ENCODE results near the gene ALCAM. TPM values are rescaled to one million over a fixed set of nuclear protein-coding genes. Genes with fewer than 3 reads are reported as not detected.

ALCAM gene
- total and polyA plus RNA-seq, 2 donors (not counting 3 experiments of a cell fraction or from before 2014, with no cell fraction given) = 46.3 to 118 TPM

GRCh38 chr3:105622169-105622568, 255.5 kb downstream of the ALCAM start:
- ChIA-PET CTCF (interaction anchor here (1.2 kb wide), 1 partner anchor 12 kb away, joined by 3 read pairs; no protein-coding TSS in a partner anchor), POLR2A (no interaction called here)
- no peak for DNase-seq (ENCODE audit: low read depth, low spot score)
- Histone ChIP-seq H3K36me3 (ENCODE audit: control insufficient read depth in 2 of 2, extremely low read depth in 1 of 2, insufficient read depth in 2 of 2, low read length in 2 of 2) (no peaks in the 10 kb centered on the region), H3K79me2 (ENCODE audit: control insufficient read depth, insufficient read depth, low read length) (no peaks in the 10 kb centered on the region), H3K4me3 (replicated peaks in 1 of 3; ENCODE audit: insufficient read depth in 1 of 3, low read depth in 1 of 3, low read length in 3 of 3) (no peak overlapping the region), H3K27me3 (ENCODE audit: control insufficient read depth in 2 of 2, insufficient read depth in 2 of 2, low read length in 2 of 2) (no peaks in the 10 kb centered on the region), H3K4me1 (ENCODE audit: control insufficient read depth, extremely low read depth, insufficient read depth, low read length) (no peaks in the 10 kb centered on the region), H4K20me1 (replicated peaks; ENCODE audit: control insufficient read depth, extremely low read depth, insufficient read depth, low read length) (no peaks in the 10 kb centered on the region), H2AFZ (ENCODE audit: low read depth, low read length) (no peak overlapping the region), H3K9me3 (replicated peaks; ENCODE audit: control insufficient read depth, insufficient read depth, low read length) (no peaks in the 10 kb centered on the region), H3K4me2 (ENCODE audit: insufficient read depth, low read length) (no peak overlapping the region), H3K9ac (replicated peaks; ENCODE audit: extremely low read depth, insufficient read depth, low read length) (no peak overlapping the region), H3K27ac (ENCODE audit: insufficient read depth, low read depth, low read length) (no peak overlapping the region), H3K9me1 (replicated peaks; ENCODE audit: control insufficient read depth, extremely low read depth, insufficient read depth, low read length) (no peaks in the 10 kb centered on the region)
- intact Hi-C loops (cut with micrococcal nuclease) = no loop called here
- no peak for FAIRE-seq
- TF ChIP-seq EZH2 (IDR thresholded peaks at IDR 0.05; ENCODE audit: borderline replicate concordance, low read depth, low read length, severe bottlenecking) (no peak), CTCF (IDR thresholded peaks at IDR 0.05; ENCODE audit: extremely low read depth in 1 of 2, insufficient read depth in 1 of 2, low read depth in 1 of 2, low read length in 2 of 2) (no peak), GATA2 (IDR thresholded peaks at IDR 0.05; ENCODE audit: insufficient read depth, insufficient read length, low read depth, low read length) (no peak), MAX (IDR thresholded peaks at IDR 0.05; ENCODE audit: insufficient read depth, insufficient read length) (no peak), FOS (IDR thresholded peaks at IDR 0.05; ENCODE audit: borderline replicate concordance, insufficient read depth, low read length) (no peak), POLR2A (IDR thresholded peaks at IDR 0.05; ENCODE audit: low read depth, low read length) (no peak), JUN (IDR thresholded peaks at IDR 0.05; ENCODE audit: borderline replicate concordance, insufficient read depth, insufficient read length, low read depth) (no peak), POLR2AphosphoS5 (IDR thresholded peaks at IDR 0.05; ENCODE audit: insufficient read depth, low read depth, low read length) (no peak), MYC (IDR thresholded peaks at IDR 0.05; ENCODE audit: low read depth, low read length) (no peak)
- BruUV-seq (replicated peaks) = no TSS peak
- dilution Hi-C loops (cut with MboI; ENCODE audit: extremely low pct_ligation_motif_present, low sequenced_read_pairs) = no loop called here
